Neural progenitor cell (in vitro differentiated cells): ENCODE results near the gene MYOG.

Experiments
- CTCF ChIP-seq: fragments of 200-600 bp; sonication (generic); IDR thresholded peaks from 2 replicates; pipeline ENCODE4 v1.5.1; 2017; ENCODE audit warnings: antibody characterized with exemption, mild to moderate bottlenecking
- EZH2 ChIP-seq: fragments of 200-600 bp; sonication (generic); IDR thresholded peaks from 2 replicates; pipeline ENCODE4 v1.6.1; 2017; ENCODE audit warnings: antibody characterized with exemption, mild to moderate bottlenecking, moderate library complexity
- EZH2phosphoT487 ChIP-seq: fragments of 200-600 bp; sonication (generic); IDR thresholded peaks from 2 replicates; pipeline ENCODE4 v1.6.1; 2017; ENCODE audit warnings: antibody characterized with exemption

- TF ChIP-seq EZH2 (no peak), CTCF (no peak), EZH2phosphoT487 (no peak)
Observed at GRCh38 chr1:203088441-203088840, 2.6 kb upstream of the MYOG start.
